CD4-positive, alpha-beta T cell treated with Interleukin-1 beta for 1 hour (primary cell): ENCODE measurements around the gene CLCN3.
"Not testable (repeated sequence)": the region's sequence is repeated elsewhere in the genome, so short reads cannot be mapped to it uniquely, and the experiment has no call there.

Source experiments
- DNase-seq, 2 donors: peaks; one replicate each; pipeline ENCODE4 v3.0.0-alpha.2; 2020 to 2022

Gene CLCN3

DNA sequence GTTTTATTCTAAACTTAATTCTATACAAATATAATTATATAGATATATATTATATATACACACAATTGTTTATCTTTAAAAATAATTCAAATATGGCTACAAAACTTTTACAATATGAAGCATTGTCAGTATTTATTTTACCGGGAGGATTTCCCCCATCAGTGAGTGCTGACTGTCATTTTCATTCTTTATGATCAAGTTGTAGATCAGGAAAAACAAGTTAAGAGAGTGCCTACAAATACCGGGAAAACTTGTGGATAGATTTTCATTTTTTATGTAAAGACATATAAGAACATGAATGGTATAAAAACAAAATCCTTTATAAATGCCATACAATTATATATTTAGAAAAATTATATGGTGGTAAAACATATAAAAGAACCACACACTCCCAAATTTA lies 37.8 kb downstream of the CLCN3 start:
- no peak for DNase-seq

DNA sequence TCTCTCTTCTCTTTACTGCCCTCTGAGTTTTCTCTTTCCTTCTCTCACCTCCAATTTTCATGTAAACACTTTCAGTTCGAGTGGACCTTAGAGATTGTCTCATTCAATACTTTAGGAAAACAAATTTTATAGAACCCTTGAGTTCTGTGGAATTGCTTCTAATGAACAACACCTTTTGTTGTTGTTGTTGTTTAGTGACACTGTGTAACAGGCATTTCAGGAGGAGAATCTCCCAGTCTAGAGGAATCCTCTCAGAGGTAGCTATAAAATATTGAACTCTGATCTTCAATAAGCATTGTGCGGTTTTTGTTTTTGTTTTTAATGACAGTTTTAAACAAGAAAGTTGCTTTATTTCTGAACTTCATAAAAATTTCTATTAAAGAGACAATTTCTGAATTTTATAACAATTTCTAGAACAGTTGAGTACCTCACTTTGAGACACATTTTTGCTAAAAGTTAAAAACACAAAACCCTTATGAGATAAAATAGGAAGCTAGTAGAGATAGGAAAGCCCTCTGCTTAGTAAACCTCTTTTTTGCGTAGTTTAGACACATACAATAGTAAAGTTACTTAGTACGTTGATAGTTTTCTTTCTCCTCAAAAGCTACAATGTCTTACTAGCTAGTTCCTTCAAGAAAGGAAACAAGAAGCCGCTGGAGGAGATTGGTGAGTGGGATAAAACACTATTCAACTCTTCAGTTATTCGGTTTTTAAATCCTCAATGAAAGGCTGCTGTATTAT lies 38.8 kb downstream of the CLCN3 start:
- no peak for DNase-seq

GRCh38 chr4:169659716-169660670 lies 39.6 kb downstream of the CLCN3 start:
- peak; percentile 80 to 88 for DNase-seq

DNA sequence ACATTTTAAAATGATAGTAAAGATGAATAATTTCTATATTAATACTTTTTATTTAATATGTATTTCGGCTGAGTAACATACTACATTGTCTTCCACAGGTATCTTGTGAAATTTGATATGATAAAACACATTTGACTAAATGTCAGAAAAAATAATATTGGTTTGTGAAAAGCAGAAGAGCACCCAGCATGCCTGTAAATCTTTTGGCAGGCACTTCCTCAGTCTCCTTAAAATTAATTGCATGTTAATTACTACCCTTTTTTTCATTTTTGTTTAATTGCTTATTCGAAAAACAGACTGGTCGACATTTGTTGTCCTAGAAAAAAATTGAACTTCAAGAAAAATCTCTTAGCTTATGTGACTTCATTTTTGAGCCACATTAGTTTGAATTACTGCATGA lies 40.6 kb downstream of the CLCN3 start:
- DNase-seq = no peak

- DNase-seq = no peak
Measured at GRCh38 chr4:169661761-169662160, 41.4 kb downstream of the CLCN3 start.

DNA sequence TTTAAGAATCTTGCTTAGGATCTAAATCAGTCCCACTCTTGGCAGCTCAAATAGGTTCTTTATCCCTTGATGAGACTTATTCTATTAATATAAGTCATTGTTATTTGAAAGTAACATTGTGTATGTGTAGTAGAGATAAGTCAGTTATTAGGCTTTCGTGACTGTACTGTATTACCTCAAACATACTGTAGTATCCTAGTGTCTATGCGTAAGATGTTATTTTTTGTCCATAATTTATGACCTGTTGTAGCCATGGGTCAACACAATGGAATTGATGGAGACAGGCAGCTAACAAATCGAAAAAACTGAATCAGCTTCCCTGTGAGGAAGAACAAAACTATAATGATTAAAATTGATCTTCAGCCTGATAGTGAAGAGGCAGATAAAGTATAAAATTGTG lies 41.8 kb downstream of the CLCN3 start:
- DNase-seq = no peak

DNA sequence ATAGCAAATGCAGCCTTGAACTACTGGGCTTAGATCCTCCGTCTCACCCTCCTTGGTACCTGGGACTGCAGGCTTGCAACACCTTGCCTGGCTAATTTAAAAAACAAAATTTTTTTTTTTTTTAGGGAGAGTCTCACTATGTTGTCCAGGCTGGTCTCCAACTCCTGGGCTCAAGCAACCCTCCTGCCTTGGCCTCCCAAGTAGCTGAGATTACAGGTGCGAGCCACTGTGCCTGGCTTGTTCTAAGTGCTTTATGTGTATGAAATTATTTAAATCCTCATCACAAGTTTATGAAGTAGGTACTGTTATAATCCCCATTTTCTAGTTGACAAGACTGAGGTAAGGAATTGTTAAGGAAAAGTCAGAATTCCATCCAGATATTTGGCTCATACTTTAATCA lies 43.0 kb downstream of the CLCN3 start:
- DNase-seq = no peak

DNA sequence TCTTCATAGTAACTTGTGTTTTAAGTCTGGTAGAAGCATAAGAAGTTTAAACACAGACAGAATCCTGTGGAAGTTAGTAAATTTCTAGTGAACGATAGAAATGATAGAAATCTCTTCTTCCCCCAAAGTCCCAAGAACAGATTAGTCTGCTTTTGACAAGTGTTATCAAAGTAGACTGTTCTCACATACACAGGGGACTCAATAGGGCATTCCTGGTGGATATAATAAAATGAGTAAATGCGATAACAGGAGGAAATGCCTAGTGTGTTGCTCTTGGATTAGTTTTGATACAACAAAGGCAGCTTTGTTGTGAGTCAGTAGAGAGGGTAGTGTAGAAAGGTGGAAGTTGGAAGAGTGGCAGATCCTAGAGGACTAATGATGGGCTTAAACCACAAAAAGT lies 43.5 kb downstream of the CLCN3 start:
- no peak for DNase-seq

DNA sequence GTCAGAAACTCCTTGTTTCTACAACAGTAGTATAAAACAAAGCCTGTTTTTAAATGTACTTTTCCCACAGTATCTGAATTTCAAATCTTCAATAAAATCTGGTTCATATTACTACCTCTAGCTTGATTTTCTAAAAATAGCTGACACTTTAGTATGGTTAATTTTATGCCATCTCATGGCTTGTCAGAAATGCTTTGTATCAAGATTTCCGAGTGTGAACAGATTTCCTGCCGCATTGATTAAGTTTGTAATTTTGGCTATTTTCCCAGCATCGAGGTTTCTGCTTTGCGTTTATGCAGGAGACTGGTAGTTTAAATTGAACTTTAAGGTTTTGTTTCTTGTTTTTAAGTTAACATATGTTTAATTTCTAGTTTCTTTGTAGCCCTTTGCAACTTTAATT lies 44.2 kb downstream of the CLCN3 start:
- no peak for DNase-seq

- DNase-seq = no peak
Measured at GRCh38 chr4:169665046-169665737, 44.8 kb downstream of the CLCN3 start.

DNA sequence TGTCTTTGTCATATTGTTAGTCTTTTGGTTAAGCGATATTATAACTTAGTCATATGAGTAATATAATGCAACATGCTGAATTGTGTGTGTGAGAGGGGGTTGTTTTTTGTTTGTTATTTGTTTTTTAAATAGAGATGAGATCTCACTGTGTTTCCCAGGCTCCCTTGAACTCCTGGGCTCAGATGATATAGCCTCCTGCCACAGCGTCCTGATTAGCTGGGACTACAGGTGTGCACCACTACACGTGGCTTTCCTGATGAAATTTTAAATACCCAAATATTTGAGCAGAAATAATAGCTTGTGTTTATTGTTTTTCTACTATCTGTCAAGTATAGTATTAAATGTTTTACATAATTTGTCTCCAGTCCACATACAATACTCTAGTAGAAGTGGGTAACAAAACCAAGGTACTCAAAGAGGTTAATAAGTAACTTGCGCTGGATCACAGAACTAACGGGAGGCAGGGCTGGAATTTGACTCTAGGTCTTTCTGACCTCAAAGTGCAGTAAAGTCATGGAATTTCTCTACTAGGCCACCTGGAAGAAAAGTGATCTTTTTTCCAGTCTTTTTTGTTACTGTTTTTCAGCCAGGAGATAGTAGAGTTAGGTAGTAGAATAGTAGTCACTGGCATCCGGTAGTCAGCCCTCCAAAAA lies 47.8 kb downstream of the CLCN3 start:
- DNase-seq = no peak

DNA sequence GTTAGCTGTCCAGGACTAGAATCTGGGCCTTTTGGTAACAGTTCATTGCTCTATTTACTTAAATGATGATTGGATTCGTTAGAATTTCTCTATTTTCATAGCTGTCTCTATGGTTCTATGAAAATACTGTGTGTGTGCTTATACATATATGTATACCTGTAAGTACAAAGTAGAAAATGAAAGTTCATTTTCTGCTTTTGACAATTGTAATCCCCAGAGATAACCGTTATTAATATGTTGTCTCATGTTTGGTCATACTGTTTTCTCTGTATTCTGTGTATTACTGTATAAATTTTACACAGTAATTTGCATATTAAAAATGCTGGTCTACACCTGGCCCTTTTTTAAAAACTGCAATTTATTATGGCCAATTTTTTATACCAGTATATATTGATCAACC lies 55.4 kb downstream of the CLCN3 start:
- DNase-seq = no peak

DNA sequence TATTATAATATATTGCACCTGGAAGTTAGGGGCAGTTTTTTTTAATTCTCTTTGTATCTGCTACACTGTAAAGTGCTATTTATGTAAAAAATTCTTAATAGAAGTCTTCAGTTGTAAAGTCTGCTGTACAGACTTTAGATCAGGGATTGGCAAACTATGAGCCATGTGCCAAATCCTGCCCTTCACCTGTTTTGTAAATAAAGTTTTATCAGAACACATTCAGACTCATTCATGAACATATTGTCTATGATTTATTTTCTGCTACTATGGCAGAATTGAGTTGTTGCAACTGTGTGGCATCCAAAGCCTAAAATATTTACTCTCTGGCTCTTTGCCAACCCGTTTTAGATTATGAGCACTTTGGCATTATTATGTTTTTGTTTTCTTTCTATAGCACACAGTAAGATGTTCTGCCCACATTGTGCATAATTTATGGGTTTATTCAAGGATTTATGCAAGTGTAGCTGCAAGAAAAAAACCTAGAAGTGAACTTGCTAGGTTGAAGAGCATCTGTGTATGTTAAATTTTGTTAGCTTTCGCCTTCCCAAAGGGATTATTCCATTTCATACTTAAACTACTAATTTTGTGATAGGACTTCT lies 56.9 kb downstream of the CLCN3 start:
- no peak for DNase-seq

DNA sequence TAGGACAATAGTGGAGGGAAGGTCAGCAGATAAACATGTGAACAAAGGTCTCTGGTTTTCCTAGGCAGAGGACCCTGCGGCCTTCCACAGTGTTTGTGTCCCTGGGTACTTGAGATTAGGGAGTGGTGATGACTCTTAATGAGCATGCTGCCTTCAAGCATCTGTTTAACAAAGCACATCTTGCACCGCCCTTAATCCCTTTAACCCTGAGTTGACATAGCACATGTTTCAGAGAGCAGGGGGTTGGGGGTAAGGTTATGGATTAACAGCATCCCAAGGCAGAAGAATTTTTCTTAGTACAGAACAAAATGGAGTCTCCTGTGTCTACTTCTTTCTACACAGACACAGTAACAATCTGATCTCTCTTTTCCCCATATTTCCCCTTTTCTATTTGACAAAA lies 58.1 kb downstream of the CLCN3 start:
- DNase-seq = not testable (repeated sequence)

DNA sequence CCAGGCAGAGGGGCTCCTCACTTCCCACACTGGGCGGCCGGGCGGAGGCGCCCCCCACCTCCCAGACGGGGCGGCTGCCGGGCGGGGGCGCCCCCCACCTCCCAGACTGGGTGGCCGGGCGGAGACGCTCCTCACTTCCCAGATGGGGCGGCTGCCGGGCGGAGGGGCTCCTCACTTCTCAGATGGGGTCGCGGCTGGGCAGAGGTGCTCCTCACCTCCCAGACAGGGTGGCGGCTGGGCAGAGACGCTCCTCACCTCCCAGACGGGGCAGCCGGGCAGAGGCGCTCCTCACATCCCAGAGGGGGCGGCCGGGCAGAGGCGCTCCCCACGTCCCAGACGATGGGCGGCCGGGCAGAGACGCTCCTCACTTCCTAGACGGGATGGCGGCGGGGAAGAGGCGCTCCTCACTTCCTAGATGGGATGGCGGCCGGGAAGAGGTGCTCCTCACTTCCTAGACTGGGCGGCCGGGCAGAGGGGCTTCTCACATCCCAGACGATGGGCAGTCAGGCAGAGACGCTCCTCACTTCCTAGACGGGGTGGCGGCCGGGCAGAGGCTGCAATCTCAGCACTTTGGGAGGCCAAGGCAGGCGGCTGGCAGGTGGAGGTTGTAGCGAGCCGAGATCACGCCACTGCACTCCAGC lies 58.7 kb downstream of the CLCN3 start:
- DNase-seq = not testable (repeated sequence)

- no peak for DNase-seq
Measured at GRCh38 chr4:169682372-169683047, 62.1 kb downstream of the CLCN3 start.

GRCh38 chr4:169689681-169690080 lies 69.3 kb downstream of the CLCN3 start:
- DNase-seq = no peak

DNA sequence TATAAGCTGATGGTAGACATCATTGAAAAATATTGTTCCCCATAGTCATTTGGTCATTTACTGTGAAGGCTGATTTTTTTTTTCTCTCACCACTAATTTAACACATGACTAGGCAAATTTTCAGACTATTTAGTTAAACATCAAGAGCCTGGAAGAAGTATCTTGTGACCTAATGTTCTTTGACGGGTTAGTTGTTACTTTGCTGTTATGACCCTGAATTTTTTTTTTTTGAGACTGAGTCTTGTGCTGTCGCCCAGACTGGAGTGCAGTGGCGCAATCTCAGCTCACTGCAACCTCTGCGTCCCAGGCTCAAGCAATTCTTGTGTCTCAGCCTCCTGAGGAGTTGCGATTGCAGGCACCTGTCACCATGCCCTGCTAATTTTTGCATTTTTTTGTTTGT lies 70.4 kb downstream of the CLCN3 start:
- DNase-seq = no peak

DNA sequence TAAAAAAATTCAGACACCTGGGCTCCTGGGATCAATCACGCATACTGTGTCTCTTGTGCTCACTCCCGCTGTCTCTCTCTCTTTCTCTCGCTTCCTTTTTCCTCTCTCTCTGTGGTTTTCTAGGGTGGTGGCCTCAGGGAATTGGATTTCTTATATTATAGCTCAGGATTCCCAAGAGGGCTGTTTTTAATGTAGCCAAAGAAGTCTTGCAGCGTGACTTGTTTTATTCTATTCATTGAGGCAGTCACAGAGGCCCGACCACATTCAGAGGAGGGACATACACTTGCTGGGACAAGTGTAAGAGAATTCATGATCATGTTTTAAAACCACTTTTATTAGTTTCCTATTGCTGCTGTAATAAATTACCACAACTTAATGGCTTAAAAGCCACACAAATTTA lies 78.0 kb downstream of the CLCN3 start:
- no peak for DNase-seq

DNA sequence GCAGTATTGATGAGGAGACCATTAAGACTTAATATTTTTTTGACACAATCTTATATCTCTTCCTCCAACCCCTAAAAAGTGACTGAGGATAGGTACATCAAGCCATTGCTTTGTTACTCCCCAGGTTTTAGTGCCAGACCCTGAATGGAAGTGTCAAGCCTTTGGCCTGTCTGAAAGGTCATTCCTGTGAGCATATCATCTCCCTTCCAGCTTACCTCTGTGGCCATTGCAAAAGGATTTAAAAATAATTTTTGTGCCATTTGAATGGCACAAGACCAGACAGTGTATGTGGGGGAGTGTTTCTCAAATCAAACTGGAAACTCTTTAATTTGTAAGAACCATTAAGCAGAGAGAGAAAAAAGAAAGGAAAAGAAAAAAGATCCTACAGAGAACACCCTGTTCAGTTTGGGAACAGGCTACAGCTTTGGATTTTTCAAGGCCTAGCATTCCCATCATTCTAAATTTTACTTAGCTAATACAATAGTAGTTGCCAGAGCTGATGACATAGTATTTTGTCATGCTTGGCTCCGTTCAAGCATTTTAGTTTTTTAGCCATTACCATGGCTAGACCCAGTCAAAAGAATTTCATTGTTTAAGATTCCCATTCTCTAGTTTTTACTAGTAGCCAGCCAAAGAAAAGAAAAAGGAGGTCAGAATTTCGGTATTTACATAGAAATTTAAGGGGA lies 87.7 kb downstream of the CLCN3 start:
- no peak for DNase-seq

GRCh38 chr4:169715826-169716225 lies 95.4 kb downstream of the CLCN3 start:
- no peak for DNase-seq
